ENCODE data around the gene GAB4. TPM values are rescaled to one million over a fixed set of nuclear protein-coding genes. Genes with fewer than 3 reads are reported as not detected.
A peak's percentile ranks its signal among the peaks of the same experiment; 100 is the strongest.

GAB4 gene
- total and polyA plus RNA-seq, 4 donors: not detected

- no peak for ATAC-seq (ENCODE audit: insufficient read depth, low FRiP score)
- Histone ChIP-seq H3K9me3 (ENCODE audit: control insufficient read depth in 4 of 4, insufficient read depth in 3 of 4, low read length in 3 of 4) (no peaks in the 10 kb centered on the region), H3K27me3 (ENCODE audit: control insufficient read depth in 3 of 3, insufficient read depth in 3 of 3, low read length in 2 of 3) (peaks cover 0 to 2% (median 0%) of the 10 kb centered on the region in 3 donors), H3K9ac (ENCODE audit: insufficient read depth in 1 of 2, low read length in 2 of 2) (no peak overlapping the region), H3K36me3 (ENCODE audit: control insufficient read depth in 4 of 4, insufficient read depth in 4 of 4, low read length in 4 of 4) (no peaks in the 10 kb centered on the region), H3K4me3 (no peak overlapping the region), H3K27ac (ENCODE audit: low read depth in 1 of 2, low read length in 1 of 2) (no peak overlapping the region), H3K4me1 (ENCODE audit: control insufficient read depth in 5 of 5, insufficient read depth in 5 of 5, low read length in 5 of 5) (no peaks in the 10 kb centered on the region)
- 43 to 65% methylated on average over 2 of the region's 2 CpGs for WGBS, 2 donors
- no peak for TF ChIP-seq CTCF (IDR thresholded peaks at IDR 0.05; ENCODE audit: control extremely low read depth, extremely low read depth)
- peak; percentile 9 to 56 (median 29) for DNase-seq
Measured at GRCh38 chr22:16955678-16956210, 52.3 kb downstream of the GAB4 start.

DNA sequence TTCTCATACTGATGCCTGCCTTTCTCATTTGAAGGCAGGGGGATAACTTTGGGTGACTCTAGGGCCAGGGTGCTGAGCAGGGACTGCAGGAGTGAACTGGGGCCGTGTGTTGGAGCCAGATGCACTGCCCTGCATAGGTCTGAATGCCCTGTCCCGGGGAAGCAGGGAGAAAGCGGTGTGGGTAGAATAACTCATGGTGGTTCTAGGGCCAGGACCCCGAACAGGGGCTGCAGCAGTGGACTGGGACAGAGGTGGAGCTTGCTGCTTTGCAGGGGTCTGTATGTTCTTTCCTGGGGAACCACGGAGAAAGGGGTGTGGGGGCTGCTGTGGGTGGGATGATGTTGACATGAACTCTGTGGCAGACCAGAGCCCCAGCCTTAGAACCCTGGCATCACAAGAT is 52.9 kb downstream of the GAB4 start:
- 78 to 91% methylated on average over 5 of the region's 5 CpGs for WGBS, 2 donors

GRCh38 chr22:16954060-16954403 is 54.0 kb downstream of the GAB4 start:
- ATAC-seq (ENCODE audit: insufficient read depth, low FRiP score): no peak
- Histone ChIP-seq H3K4me3 (no peak overlapping the region), H3K27ac (ENCODE audit: low read depth in 1 of 2, low read length in 1 of 2) (no peak overlapping the region), H3K9me3 (ENCODE audit: control insufficient read depth in 4 of 4, insufficient read depth in 3 of 4, low read length in 3 of 4) (no peaks in the 10 kb centered on the region), H3K27me3 (ENCODE audit: control insufficient read depth in 3 of 3, insufficient read depth in 3 of 3, low read length in 2 of 3) (peaks cover 0 to 2% (median 0%) of the 10 kb centered on the region in 3 donors), H3K9ac (ENCODE audit: insufficient read depth in 1 of 2, low read length in 2 of 2) (no peak overlapping the region), H3K4me1 (ENCODE audit: control insufficient read depth in 5 of 5, insufficient read depth in 5 of 5, low read length in 5 of 5) (no peaks in the 10 kb centered on the region), H3K36me3 (ENCODE audit: control insufficient read depth in 4 of 4, insufficient read depth in 4 of 4, low read length in 4 of 4) (no peaks in the 10 kb centered on the region)
- no peak for DNase-seq
- WGBS, 2 donors: 82 to 88% methylated on average over 5 of the region's 5 CpGs
- no peak for TF ChIP-seq CTCF (IDR thresholded peaks at IDR 0.05; ENCODE audit: control extremely low read depth, extremely low read depth)

More for the DNA sequence above, 52.9 kb downstream of the GAB4 start:
- no peak for DNase-seq
- Histone ChIP-seq H3K9ac (ENCODE audit: insufficient read depth in 1 of 2, low read length in 2 of 2) (no peak overlapping the region), H3K27me3 (ENCODE audit: control insufficient read depth in 3 of 3, insufficient read depth in 3 of 3, low read length in 2 of 3) (peaks cover 0 to 2% (median 0%) of the 10 kb centered on the region in 3 donors), H3K36me3 (ENCODE audit: control insufficient read depth in 4 of 4, insufficient read depth in 4 of 4, low read length in 4 of 4) (no peaks in the 10 kb centered on the region), H3K9me3 (ENCODE audit: control insufficient read depth in 4 of 4, insufficient read depth in 3 of 4, low read length in 3 of 4) (no peaks in the 10 kb centered on the region), H3K27ac (ENCODE audit: low read depth in 1 of 2, low read length in 1 of 2) (no peak overlapping the region), H3K4me3 (no peak overlapping the region), H3K4me1 (ENCODE audit: control insufficient read depth in 5 of 5, insufficient read depth in 5 of 5, low read length in 5 of 5) (no peaks in the 10 kb centered on the region)
- ATAC-seq (ENCODE audit: insufficient read depth, low FRiP score): no peak
- TF ChIP-seq CTCF (IDR thresholded peaks at IDR 0.05; ENCODE audit: control extremely low read depth, extremely low read depth): no peak

Measured in lung (tissue), 12 donors.